ENCODE results near the gene MVK. TPM values are rescaled to one million over a fixed set of nuclear protein-coding genes. Genes with fewer than 3 reads are reported as not detected.

The MVK gene
- total RNA-seq, 4 donors from 2014 or later, result 6.2 to 18.7 (median 12.2) TPM

DNA sequence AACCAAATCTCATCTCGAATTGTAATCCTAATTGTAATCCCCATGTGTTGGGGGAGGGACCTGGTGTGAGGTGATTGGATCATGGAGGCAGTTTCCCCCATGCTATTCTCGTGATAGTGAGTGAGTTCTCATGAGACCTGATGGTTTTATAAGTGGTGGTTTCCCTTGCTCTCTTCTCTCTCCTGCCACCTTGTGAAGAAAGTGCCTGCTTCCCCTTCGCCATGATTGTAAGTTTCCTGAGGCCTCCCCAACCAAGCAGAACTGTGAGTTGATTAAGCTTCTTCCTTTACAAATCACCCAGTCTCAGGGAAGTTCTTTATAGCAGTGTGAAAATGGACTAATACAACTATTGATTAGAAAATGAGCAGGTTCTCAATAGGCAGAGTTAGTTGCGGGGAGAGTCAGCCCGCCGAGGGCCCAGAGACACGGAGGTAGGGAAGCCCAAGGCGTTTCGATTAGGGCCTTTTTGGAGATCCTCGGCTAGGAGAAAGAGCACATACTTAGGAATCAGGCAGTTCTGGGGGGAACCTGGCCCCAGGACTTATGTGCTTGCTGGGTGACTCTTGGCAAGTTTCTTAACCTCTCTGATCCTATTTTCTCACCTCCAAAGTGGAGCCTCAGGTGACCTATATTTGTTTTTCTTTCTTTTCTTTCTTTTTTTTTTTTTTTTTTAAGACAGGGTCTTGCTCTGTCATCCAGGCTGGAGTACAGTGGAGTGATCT lies 65.7 kb downstream of the MVK start:
- H3K4me1 ChIP-seq, result no peaks in the 10 kb centered on the region
- no peak for DNase-seq (ENCODE audit: extremely low spot score)
- H3K4me3 ChIP-seq, result no peak overlapping the region
- no peak overlapping the region for H3K27ac ChIP-seq (replicated peaks in 1 of 4)
- H3K9me3 ChIP-seq, result no peaks in the 10 kb centered on the region
- no peaks in the 10 kb centered on the region for H3K36me3 ChIP-seq
- intact Hi-C loops (cut with DNase I), result no loop called here
- TF ChIP-seq POLR2A (IDR thresholded peaks at IDR 0.05; ENCODE audit: low read depth), result no peak
- TF ChIP-seq, protein P1, sequence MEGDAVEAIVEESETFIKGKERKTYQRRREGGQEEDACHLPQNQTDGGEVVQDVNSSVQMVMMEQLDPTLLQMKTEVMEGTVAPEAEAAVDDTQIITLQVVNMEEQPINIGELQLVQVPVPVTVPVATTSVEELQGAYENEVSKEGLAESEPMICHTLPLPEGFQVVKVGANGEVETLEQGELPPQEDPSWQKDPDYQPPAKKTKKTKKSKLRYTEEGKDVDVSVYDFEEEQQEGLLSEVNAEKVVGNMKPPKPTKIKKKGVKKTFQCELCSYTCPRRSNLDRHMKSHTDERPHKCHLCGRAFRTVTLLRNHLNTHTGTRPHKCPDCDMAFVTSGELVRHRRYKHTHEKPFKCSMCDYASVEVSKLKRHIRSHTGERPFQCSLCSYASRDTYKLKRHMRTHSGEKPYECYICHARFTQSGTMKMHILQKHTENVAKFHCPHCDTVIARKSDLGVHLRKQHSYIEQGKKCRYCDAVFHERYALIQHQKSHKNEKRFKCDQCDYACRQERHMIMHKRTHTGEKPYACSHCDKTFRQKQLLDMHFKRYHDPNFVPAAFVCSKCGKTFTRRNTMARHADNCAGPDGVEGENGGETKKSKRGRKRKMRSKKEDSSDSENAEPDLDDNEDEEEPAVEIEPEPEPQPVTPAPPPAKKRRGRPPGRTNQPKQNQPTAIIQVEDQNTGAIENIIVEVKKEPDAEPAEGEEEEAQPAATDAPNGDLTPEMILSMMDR (IDR thresholded peaks at IDR 0.05), result no peak
- no peak for TF ChIP-seq EP300 (IDR thresholded peaks at IDR 0.05)
- no peak for TF ChIP-seq POLR2AphosphoS5 (IDR thresholded peaks at IDR 0.05)
- peaks cover 0 to 40% (median 0%) of the 10 kb centered on the region in 4 donors for H3K27me3 ChIP-seq
- 83% methylated on average over 10 of the region's 10 CpGs for WGBS

DNA sequence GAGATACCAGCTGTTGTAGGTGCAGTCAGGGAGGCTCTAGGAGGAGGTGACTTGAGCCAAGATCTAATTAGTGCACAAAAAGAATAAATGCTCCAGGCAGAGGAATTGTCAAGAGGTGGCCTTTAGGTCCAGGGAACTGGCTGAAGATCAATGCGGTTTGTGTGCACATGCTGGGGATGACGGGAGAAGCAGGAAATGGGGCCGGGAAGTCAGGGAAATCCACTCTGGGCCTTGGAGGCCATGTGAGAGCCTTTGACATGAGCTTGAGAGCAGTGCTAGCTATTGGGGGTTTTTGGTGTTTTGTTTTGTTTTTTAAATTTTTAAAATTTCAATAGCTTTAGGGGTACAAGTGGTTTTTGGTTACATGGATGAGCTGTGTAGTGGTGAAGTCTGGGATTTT lies 67.4 kb downstream of the MVK start:
- Histone ChIP-seq H3K4me3 (no peak overlapping the region), H3K27ac (replicated peaks in 1 of 4) (no peak overlapping the region), H3K4me1 (no peaks in the 10 kb centered on the region), H3K36me3 (no peaks in the 10 kb centered on the region), H3K27me3 (peaks cover 0 to 57% (median 0%) of the 10 kb centered on the region in 4 donors), H3K9me3 (no peaks in the 10 kb centered on the region)
- intact Hi-C loops (cut with DNase I), result no loop called here
- TF ChIP-seq EP300 (IDR thresholded peaks at IDR 0.05), result no peak
- no peak for TF ChIP-seq POLR2A (IDR thresholded peaks at IDR 0.05; ENCODE audit: low read depth)
- TF ChIP-seq, protein P1 (IDR thresholded peaks at IDR 0.05), result no peak
- TF ChIP-seq POLR2AphosphoS5 (IDR thresholded peaks at IDR 0.05), result no peak
- 79% methylated on average over 3 of the region's 3 CpGs for whole genome bisulfite sequencing
- no peak for DNase-seq (ENCODE audit: extremely low spot score)

DNA sequence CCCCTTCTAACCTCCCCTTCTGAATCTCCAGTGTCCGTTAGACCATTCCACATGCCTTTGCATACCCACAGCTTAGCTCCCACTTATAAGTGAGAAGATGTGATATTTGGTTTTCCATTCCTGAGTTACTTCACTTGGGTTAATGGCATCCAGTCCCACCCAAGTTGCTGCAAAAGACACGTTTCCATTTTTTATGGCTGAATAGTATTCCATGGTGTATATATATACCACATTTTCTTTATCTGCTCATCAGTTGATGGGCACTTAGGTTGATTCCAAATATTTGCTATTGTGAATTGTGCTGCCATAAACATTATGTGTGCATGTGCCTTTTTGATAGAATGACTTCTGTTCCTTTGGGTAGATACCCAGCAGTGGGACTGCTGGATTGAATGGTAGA lies 67.8 kb downstream of the MVK start:
- TF ChIP-seq POLR2A (IDR thresholded peaks at IDR 0.05; ENCODE audit: low read depth) (no peak), POLR2AphosphoS5 (IDR thresholded peaks at IDR 0.05) (no peak), EP300 (IDR thresholded peaks at IDR 0.05) (no peak)
- TF ChIP-seq, protein P1 (IDR thresholded peaks at IDR 0.05), result no peak
- H3K4me3 ChIP-seq, result no peak overlapping the region
- no peak for DNase-seq (ENCODE audit: extremely low spot score)
- 89% methylated on average over 2 of the region's 2 CpGs for WGBS
- intact Hi-C loops (cut with DNase I), result no loop called here
- H3K9me3 ChIP-seq, result no peaks in the 10 kb centered on the region
- no peaks in the 10 kb centered on the region for H3K36me3 ChIP-seq
- no peaks in the 10 kb centered on the region for H3K4me1 ChIP-seq
- H3K27me3 ChIP-seq, result peaks cover 0 to 61% (median 0%) of the 10 kb centered on the region in 4 donors
- H3K27ac ChIP-seq (replicated peaks in 1 of 4), result no peak overlapping the region

DNA sequence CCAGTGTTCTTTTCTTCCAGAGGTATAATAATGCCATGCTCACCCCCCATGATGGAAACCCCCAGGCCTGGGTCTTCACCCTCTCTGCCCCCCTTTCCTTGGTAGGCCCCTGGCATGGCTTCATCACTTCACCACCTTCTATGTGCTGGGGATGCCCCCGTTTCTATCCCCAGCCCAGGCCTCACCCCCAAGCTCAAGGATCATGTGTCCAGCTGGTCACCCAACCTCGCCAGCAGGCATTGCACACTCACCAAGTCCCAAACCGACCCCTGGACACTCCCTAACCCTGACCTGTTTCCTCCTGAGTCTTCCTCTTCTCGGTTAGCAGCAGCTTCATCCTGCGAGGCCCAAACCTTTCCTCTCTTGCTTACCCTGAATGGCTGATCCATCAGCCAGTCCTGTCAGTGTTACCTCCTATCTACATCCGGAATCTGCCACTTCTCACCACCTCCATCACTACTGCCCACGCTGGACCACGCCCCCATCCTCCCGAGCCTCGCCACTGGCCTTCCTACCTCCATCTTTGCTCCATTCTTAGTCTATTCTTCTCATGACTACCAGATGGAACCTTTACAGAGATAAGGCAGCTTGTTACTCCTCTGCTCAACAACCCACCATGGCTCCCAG lies 69.0 kb downstream of the MVK start:
- no peak overlapping the region for H3K27ac ChIP-seq (replicated peaks in 1 of 4)
- WGBS, result 80% methylated on average over 10 of the region's 10 CpGs
- H3K27me3 ChIP-seq, result peaks cover 0 to 69% (median 0%) of the 10 kb centered on the region in 4 donors
- intact Hi-C loops (cut with DNase I), result no loop called here
- no peak for DNase-seq (ENCODE audit: extremely low spot score)
- TF ChIP-seq POLR2A (IDR thresholded peaks at IDR 0.05; ENCODE audit: low read depth) (no peak), POLR2AphosphoS5 (IDR thresholded peaks at IDR 0.05) (no peak), EP300 (IDR thresholded peaks at IDR 0.05) (no peak)
- TF ChIP-seq, protein P1 (IDR thresholded peaks at IDR 0.05), result no peak
- no peaks in the 10 kb centered on the region for H3K4me1 ChIP-seq
- no peaks in the 10 kb centered on the region for H3K9me3 ChIP-seq
- H3K4me3 ChIP-seq, result no peak overlapping the region
- H3K36me3 ChIP-seq, result no peaks in the 10 kb centered on the region

Data from esophagus muscularis mucosa (tissue), 4 donors.